Measurements from ENCODE around the gene DCUN1D3. TPM values are rescaled to one million over a fixed set of nuclear protein-coding genes. Genes with fewer than 3 reads are reported as not detected.
"Not testable (repeated sequence)": the region's sequence is repeated elsewhere in the genome, so short reads cannot be mapped to it uniquely, and the experiment has no call there.

The DCUN1D3 gene
- total RNA-seq, 2 donors from 2014 or later = 7.5 to 14.5 TPM

- ATAC-seq = no peak
Observed at GRCh38 chr16:20938426-20938825, 38.3 kb upstream of the DCUN1D3 start.

GRCh38 chr16:20937736-20938135, 37.6 kb upstream of the DCUN1D3 start:
- no peak overlapping the region for H3K4me3 ChIP-seq
- TF ChIP-seq CTCF (IDR thresholded peaks at IDR 0.05) (no peak), POLR2A (IDR thresholded peaks at IDR 0.05) (no peak)
- H3K4me1 ChIP-seq = no peaks in the 10 kb centered on the region
- H3K27ac ChIP-seq = no peak overlapping the region
- DNase-seq = no peak
- no peaks in the 10 kb centered on the region for H3K9me3 ChIP-seq
- ATAC-seq = no peak
- intact Hi-C loops (cut with DNase I) = no loop called here
- WGBS, 2 donors = 47 to 55% methylated on average over 6 of the region's 6 CpGs
- no peaks in the 10 kb centered on the region for H3K36me3 ChIP-seq (replicated peaks in 1 of 2; ENCODE audit: insufficient read depth in 1 of 2, low read depth in 2 of 2)
- no peaks in the 10 kb centered on the region for H3K27me3 ChIP-seq

More at GRCh38 chr16:20938426-20938825, 38.3 kb upstream of the DCUN1D3 start:
- Histone ChIP-seq H3K27ac (no peak overlapping the region), H3K4me1 (no peaks in the 10 kb centered on the region), H3K4me3 (no peak overlapping the region), H3K27me3 (no peaks in the 10 kb centered on the region), H3K9me3 (no peaks in the 10 kb centered on the region), H3K36me3 (replicated peaks in 1 of 2; ENCODE audit: insufficient read depth in 1 of 2, low read depth in 2 of 2) (no peaks in the 10 kb centered on the region)
- intact Hi-C loops (cut with DNase I) = no loop called here
- WGBS, 2 donors = 52 to 74% methylated on average over 2 of the region's 2 CpGs
- TF ChIP-seq CTCF (IDR thresholded peaks at IDR 0.05) (no peak), POLR2A (IDR thresholded peaks at IDR 0.05) (no peak)
- DNase-seq = no peak

GRCh38 chr16:20933589-20933988, 33.4 kb upstream of the DCUN1D3 start:
- Histone ChIP-seq H3K27me3 (no peaks in the 10 kb centered on the region), H3K4me1 (no peaks in the 10 kb centered on the region), H3K4me3 (no peak overlapping the region), H3K36me3 (replicated peaks in 1 of 2; ENCODE audit: insufficient read depth in 1 of 2, low read depth in 2 of 2) (no peaks in the 10 kb centered on the region), H3K9me3 (no peaks in the 10 kb centered on the region), H3K27ac (no peak overlapping the region)
- no peak for DNase-seq
- no peak for TF ChIP-seq POLR2A (IDR thresholded peaks at IDR 0.05)
- intact Hi-C loops (cut with DNase I) = no loop called here
- no peak for ATAC-seq

GRCh38 chr16:20931066-20931600, 31.0 kb upstream of the DCUN1D3 start:
- TF ChIP-seq CTCF (IDR thresholded peaks at IDR 0.05) (no peak), POLR2A (IDR thresholded peaks at IDR 0.05) (no peak)
- Histone ChIP-seq H3K9me3 (no peaks in the 10 kb centered on the region), H3K4me3 (no peak overlapping the region), H3K36me3 (replicated peaks in 1 of 2; ENCODE audit: insufficient read depth in 1 of 2, low read depth in 2 of 2) (no peaks in the 10 kb centered on the region), H3K27ac (no peak overlapping the region), H3K4me1 (no peaks in the 10 kb centered on the region), H3K27me3 (no peaks in the 10 kb centered on the region)
- ATAC-seq (no peak), DNase-seq (no peak)
- 86 to 89% methylated on average over 5 of the region's 5 CpGs for WGBS, 2 donors
- intact Hi-C loops (cut with DNase I) = no loop called here

GRCh38 chr16:20930365-20930690, 30.2 kb upstream of the DCUN1D3 start:
- TF ChIP-seq POLR2A (IDR thresholded peaks at IDR 0.05) = no peak
- TF ChIP-seq CTCF (IDR thresholded peaks at IDR 0.05) = no peak
- H3K27ac ChIP-seq = no peak overlapping the region
- no peaks in the 10 kb centered on the region for H3K9me3 ChIP-seq
- no peaks in the 10 kb centered on the region for H3K4me1 ChIP-seq
- ATAC-seq = peak; percentile 35
- H3K27me3 ChIP-seq = no peaks in the 10 kb centered on the region
- intact Hi-C loops (cut with DNase I) = no loop called here
- peaks cover 0 to 1% of the 10 kb centered on the region in 2 donors for H3K36me3 ChIP-seq (replicated peaks in 1 of 2; ENCODE audit: insufficient read depth in 1 of 2, low read depth in 2 of 2)
- no peak for DNase-seq
- 82 to 85% methylated on average over 1 of the region's 1 CpG for WGBS, 2 donors
- H3K4me3 ChIP-seq = no peak overlapping the region

- not testable (repeated sequence) for H3K27ac ChIP-seq
- ATAC-seq = peak; percentile 40
Observed at GRCh38 chr16:20929676-20930364, 29.7 kb upstream of the DCUN1D3 start.

More at GRCh38 chr16:20929676-20930364, 29.7 kb upstream of the DCUN1D3 start:
- H3K36me3 ChIP-seq (replicated peaks in 1 of 2; ENCODE audit: insufficient read depth in 1 of 2, low read depth in 2 of 2); H3K4me1 ChIP-seq; H3K27me3 ChIP-seq; H3K9me3 ChIP-seq; intact Hi-C loops (cut with DNase I); H3K4me3 ChIP-seq: not testable (repeated sequence)
- peak in 1 of 4 donors; percentile 23 for DNase-seq
- WGBS, 2 donors = 69 to 78% methylated on average over 10 of the region's 10 CpGs

All from body of pancreas (tissue), 4 donors.